GM06990 (cell line): Measurements from ENCODE around the gene RBMS1.

Experiments used
- DNase-seq: peaks from one replicate; pipeline ENCODE4 v3.0.0-alpha.2; 2011; ENCODE audit not compliant: insufficient read length; ENCODE audit errors: extremely low read depth
- H3K27me3 ChIP-seq: replicated peaks from 2 replicates; pipeline ENCODE4 v1.6.0; 2011; ENCODE audit warnings: low read length; ENCODE audit not compliant: control insufficient read depth, insufficient read depth
- H3K36me3 ChIP-seq: 2 replicates; pipeline ENCODE4 v1.5.1; 2011; ENCODE audit warnings: low read length; ENCODE audit not compliant: control insufficient read depth, insufficient read depth
- H3K4me3 ChIP-seq: replicated peaks from 2 replicates; pipeline ENCODE4 v1.5.1; 2011; ENCODE audit warnings: low read depth, mild to moderate bottlenecking, control low read depth, low read length
- TF ChIP-seq, protein P1 (sequence below): IDR thresholded peaks from 2 replicates; pipeline ENCODE4 v1.5.1; 2011; ENCODE audit warnings: low read length, control low read depth, mild to moderate bottlenecking, inconsistent platforms; ENCODE audit not compliant: insufficient read depth, poor library complexity, severe bottlenecking

RBMS1 gene

DNA sequence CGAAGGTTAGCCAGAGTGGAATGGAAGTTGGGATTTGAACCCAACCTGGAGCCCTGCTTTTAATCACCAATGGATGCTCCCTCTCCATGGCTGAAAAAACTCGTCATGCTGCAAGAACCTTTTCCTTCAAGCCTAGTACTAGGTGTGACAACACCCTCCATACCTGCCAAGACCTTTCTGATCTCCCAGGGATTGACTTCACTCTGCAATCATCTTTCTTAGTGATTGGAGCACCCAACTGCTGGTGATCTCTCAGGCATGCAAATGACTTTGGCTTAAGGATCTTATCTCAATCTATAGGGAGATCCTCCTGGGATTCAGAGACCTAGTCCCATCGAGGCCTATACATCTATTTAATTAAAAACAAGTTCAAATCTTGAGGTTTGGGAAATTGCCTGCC is 270.0 kb downstream of the RBMS1 start:
- H3K27me3 ChIP-seq = no peaks in the 10 kb centered on the region
- no peak overlapping the region for H3K4me3 ChIP-seq
- no peak for DNase-seq
- TF ChIP-seq, protein P1, sequence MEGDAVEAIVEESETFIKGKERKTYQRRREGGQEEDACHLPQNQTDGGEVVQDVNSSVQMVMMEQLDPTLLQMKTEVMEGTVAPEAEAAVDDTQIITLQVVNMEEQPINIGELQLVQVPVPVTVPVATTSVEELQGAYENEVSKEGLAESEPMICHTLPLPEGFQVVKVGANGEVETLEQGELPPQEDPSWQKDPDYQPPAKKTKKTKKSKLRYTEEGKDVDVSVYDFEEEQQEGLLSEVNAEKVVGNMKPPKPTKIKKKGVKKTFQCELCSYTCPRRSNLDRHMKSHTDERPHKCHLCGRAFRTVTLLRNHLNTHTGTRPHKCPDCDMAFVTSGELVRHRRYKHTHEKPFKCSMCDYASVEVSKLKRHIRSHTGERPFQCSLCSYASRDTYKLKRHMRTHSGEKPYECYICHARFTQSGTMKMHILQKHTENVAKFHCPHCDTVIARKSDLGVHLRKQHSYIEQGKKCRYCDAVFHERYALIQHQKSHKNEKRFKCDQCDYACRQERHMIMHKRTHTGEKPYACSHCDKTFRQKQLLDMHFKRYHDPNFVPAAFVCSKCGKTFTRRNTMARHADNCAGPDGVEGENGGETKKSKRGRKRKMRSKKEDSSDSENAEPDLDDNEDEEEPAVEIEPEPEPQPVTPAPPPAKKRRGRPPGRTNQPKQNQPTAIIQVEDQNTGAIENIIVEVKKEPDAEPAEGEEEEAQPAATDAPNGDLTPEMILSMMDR = no peak
- H3K36me3 ChIP-seq = no peaks in the 10 kb centered on the region

DNA sequence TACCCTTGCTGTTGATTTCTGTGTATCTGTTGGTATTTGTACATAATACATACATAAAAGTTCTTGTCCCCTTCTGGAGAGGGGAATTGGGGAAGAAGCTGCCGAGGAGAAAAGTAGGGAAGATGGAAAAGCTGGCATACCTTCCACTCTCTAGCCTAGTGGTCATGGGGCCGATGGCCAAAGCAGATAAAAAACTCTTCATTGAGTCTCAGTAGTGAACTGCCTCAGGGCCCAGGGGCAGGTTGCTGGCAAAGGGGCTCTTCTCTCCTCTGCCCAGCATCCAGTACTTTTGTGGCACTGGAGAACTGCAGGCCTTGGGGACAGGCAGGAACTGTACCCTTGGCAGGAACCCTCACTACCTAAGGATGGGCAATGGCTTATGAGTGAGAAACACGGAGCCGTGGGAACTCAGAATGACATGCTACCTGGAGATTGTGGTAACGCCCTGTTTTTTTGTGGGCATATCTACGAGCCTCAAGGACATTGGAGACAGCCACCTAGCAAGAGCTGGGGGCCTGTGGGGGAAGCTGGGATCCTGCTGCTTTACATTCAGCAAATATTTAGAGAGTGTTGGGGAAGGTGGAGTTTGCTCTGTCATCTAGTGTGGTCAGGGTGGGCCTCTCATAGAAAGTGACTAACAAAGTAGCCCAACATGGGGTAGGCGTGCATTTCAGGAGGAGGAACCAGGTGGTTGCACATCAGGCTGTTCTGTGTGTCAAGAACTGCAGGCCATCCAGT is 270.9 kb downstream of the RBMS1 start:
- H3K36me3 ChIP-seq = no peaks in the 10 kb centered on the region
- H3K27me3 ChIP-seq = no peaks in the 10 kb centered on the region
- no peak for DNase-seq
- TF ChIP-seq, protein P1 = no peak
- no peak overlapping the region for H3K4me3 ChIP-seq
